Brain microvascular endothelial cell (primary cell): ENCODE results near the gene DSTN.
"Not testable (repeated sequence)": the region's sequence is repeated elsewhere in the genome, so short reads cannot be mapped to it uniquely, and the experiment has no call there.

Experiments
- DNase-seq: peaks from one replicate; pipeline ENCODE4 v3.0.0-alpha.2; 2020
- H3K27ac ChIP-seq: fragments of 250-450 bp; sonication (Bioruptor Pico); 2 replicates; pipeline ENCODE4 v1.5.1; 2020; ENCODE audit warnings: mild to moderate bottlenecking, moderate library complexity
- H3K27me3 ChIP-seq: fragments of 250-450 bp; sonication (Bioruptor Pico); replicated peaks from 2 replicates; pipeline ENCODE4 v1.5.1; 2020; ENCODE audit warnings: mild to moderate bottlenecking
- H3K36me3 ChIP-seq: fragments of 250-450 bp; sonication (Bioruptor Pico); replicated peaks from 2 replicates; pipeline ENCODE4 v1.5.1; 2020; ENCODE audit warnings: mild to moderate bottlenecking
- H3K4me3 ChIP-seq: 2 replicates; pipeline ENCODE4 v1.5.1; 2011; ENCODE audit warnings: low read depth, mild to moderate bottlenecking, control low read depth, low read length, moderate library complexity
- in situ Hi-C: cut with HindIII; loops from 2 replicates; pipeline ENCODE4 v1.10.0; 2017; ENCODE audit warnings: low sequenced_read_pairs, low pct_ligation_motif_present
- TF ChIP-seq, protein P1 (sequence below): IDR thresholded peaks from 2 replicates; pipeline ENCODE4 v1.5.1; 2011; ENCODE audit warnings: low read depth, mild to moderate bottlenecking, moderate library complexity, low read length, control low read depth, inconsistent platforms; ENCODE audit errors: missing control alignments

The DSTN gene

DNA sequence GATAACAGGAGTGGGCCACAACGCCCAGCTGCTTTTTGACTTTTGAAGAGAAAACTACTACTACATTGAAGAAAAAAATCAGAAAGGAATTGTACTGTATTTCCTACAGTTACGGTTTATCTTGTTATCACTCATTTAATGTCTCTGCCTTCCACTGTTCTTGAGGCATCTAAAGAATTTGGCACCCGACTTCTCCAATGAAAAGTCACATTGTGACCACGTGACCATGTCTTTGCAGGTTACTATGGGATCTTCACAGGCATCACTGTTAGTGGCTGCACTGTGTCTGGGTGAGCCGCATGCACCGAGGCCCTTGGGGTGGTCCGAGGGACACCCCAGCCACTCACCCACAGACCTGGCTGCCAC, 85.4 kb downstream of the DSTN start:
- TF ChIP-seq, protein P1, sequence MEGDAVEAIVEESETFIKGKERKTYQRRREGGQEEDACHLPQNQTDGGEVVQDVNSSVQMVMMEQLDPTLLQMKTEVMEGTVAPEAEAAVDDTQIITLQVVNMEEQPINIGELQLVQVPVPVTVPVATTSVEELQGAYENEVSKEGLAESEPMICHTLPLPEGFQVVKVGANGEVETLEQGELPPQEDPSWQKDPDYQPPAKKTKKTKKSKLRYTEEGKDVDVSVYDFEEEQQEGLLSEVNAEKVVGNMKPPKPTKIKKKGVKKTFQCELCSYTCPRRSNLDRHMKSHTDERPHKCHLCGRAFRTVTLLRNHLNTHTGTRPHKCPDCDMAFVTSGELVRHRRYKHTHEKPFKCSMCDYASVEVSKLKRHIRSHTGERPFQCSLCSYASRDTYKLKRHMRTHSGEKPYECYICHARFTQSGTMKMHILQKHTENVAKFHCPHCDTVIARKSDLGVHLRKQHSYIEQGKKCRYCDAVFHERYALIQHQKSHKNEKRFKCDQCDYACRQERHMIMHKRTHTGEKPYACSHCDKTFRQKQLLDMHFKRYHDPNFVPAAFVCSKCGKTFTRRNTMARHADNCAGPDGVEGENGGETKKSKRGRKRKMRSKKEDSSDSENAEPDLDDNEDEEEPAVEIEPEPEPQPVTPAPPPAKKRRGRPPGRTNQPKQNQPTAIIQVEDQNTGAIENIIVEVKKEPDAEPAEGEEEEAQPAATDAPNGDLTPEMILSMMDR: no peak
- Histone ChIP-seq H3K27ac (peak overlapping the region; percentile 34), H3K4me3 (no peak overlapping the region), H3K27me3 (no peaks in the 10 kb centered on the region), H3K36me3 (peaks cover 64% of the 10 kb centered on the region)
- DNase-seq: peak; percentile 35
- in situ Hi-C loops: no loop called here

DNA sequence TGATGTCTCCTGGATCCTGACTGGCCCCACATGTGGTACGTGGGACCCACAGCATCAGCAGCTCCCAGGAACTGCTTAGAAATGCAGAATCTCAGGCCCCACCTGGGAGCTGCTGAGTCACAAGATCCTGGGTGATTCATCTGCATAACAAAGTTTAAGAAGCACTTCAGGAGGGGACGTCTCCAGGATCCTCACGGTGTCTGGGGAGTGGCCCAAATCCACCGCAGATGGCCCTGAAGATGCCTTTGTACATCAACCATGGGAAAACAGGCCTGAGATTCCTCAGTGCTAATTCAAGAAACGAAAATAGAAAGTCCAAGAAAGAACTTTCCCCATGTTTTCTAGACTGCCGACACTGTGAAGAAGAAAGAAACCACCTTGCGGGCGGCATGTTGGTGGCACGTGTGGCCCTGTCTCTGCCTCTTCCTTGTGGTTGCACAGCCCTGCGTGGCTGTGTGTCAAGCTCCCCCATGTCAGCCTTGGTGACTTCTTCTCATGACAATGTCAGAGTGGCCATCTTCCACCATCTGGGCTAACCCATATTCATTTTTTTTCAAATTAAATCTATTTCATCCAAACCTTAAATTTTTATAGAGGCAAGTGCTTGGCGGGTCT, 86.1 kb downstream of the DSTN start:
- Histone ChIP-seq H3K27me3 (no peaks in the 10 kb centered on the region), H3K27ac (peak overlapping the region; percentile 34), H3K4me3 (no peak overlapping the region), H3K36me3 (peaks cover 61% of the 10 kb centered on the region)
- in situ Hi-C loops: no loop called here
- DNase-seq: peak; percentile 25
- TF ChIP-seq, protein P1: no peak

DNA sequence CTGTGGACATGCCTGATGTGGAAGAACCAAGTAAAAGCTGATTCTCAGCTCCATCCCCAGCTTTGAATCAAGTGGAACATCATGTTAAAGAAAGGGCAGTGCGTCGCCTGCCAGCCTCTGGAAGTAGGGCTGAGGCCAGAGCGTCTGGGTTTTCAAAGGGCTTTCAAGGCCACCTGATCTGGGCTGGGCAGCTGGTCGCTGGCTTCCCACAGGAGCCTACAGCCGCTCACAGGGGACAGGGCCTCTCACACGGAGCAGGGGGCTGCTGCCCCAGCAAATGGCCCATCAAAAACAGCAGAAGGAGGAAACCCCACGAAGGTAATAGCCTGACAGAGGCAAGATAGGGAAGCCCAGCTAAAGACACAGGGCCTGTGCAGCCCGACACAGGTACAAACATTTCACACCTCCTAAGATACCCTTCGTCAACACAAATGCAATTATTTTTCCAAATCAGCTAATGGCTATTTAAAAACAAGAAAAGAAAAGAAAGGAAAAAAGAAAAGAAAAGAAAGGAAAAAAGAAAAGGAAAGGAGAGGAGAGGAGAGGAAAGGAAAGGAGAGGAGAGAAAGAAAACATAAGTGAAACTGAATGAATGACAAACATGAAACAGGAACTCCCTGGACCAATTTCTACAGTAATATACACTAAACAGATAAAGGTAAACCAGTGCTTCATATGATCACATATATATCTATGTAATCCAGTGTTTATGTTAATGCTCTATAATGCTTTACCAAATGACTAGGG, 87.4 kb downstream of the DSTN start:
- Histone ChIP-seq H3K4me3 (no peak overlapping the region), H3K27me3 (no peaks in the 10 kb centered on the region), H3K36me3 (peaks cover 63% of the 10 kb centered on the region), H3K27ac (no peak overlapping the region)
- TF ChIP-seq, protein P1: no peak
- in situ Hi-C loops: no loop called here
- no peak for DNase-seq

DNA sequence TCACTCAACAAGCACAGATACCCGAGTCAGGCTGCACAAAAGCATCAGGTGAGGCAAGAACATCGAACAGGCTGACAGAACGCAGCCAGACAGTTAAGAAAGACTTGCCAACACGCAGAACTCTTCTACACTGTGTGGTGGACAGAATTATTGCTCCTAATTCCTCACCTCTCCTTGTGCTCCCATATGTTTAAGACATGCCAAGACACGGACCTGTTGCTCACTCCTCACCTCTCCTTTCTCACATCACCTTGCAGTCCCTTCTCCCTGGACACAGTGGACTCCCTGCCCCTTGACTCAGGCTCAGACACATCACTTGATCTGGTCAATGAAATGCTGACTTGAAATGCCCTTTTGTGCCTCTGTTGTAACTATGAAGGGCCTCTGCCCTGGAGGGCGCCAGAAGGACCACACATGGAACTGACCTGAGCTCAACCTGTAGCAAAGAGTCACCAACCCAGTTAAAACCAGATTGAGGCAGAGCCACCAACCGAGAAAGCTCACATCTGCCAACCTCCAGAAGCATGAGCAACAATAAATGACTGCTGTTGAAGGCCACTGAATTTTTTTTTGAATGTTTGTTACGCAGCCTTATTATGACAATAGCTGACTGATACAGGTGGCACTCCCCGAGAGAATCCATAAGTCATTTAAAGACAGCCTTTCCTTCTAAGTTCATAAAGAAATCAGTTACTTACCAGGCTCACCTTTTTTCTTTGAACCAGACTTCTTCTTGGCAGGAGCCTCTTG, 88.2 kb downstream of the DSTN start:
- Histone ChIP-seq H3K27ac (no peak overlapping the region), H3K4me3 (no peak overlapping the region), H3K27me3 (no peaks in the 10 kb centered on the region), H3K36me3 (peaks cover 55% of the 10 kb centered on the region)
- in situ Hi-C loops: no loop called here
- TF ChIP-seq, protein P1: no peak
- no peak for DNase-seq

DNA sequence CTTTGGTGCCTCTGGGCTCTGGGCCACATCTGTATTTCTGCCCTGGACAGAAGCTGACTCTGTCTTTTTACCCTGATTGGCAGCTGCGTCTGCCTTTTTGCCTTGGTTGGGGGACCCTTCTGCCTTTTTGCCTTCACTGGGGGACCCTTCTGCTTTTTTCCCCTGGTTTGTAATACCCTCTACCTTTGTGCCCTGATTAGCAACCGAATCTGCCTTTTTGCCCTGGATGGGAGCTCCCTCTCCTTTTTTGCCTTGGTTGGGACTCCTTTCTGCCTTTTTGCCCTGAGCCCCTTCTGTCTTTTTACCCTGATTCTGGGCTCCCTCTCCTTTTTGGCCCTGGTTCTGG, 88.7 kb downstream of the DSTN start:
- H3K27ac ChIP-seq: no peak overlapping the region

DNA sequence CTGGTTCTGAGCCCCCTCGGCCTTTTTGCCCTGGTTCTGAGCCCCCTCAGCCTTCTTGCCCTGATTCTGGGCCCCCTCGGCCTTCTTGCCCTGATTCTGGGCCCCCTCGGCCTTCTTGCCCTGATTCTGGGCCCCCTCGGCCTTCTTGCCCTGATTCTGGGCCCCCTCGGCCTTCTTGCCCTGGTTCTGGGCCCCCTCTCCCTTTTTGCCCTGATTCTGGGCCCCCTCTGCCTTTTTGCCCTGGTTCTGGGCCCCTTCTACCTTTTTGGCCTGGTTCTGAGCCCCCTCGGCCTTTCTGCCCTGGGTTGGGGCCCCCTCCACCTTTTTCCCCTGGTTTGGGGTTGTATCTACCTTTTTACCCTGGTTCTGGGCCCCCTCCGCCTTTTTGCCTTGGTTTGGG, 89.5 kb downstream of the DSTN start:
- H3K27me3 ChIP-seq, H3K4me3 ChIP-seq, DNase-seq, in situ Hi-C loops, H3K27ac ChIP-seq: not testable (repeated sequence)
- peaks cover 44% of the 10 kb centered on the region for H3K36me3 ChIP-seq

More for the DNA sequence above, 88.7 kb downstream of the DSTN start:
- H3K27me3 ChIP-seq: no peaks in the 10 kb centered on the region
- DNase-seq: no peak
- TF ChIP-seq, protein P1: no peak
- in situ Hi-C loops: no loop called here
- no peak overlapping the region for H3K4me3 ChIP-seq
- H3K36me3 ChIP-seq: peaks cover 50% of the 10 kb centered on the region
